DOHH2 (cell line): Measurements from ENCODE around the gene FREM2.

Source experiments
- EZH2phosphoT487 ChIP-seq: fragments of 200-600 bp; sonication (generic); IDR thresholded peaks from 2 replicates; pipeline ENCODE4 v1.6.1; 2017; ENCODE audit warnings: borderline replicate concordance, mild to moderate bottlenecking, antibody characterized with exemption, low read length, moderate library complexity, mixed read lengths
- TF ChIP-seq, protein P1 (sequence below): fragments of 200-600 bp; sonication (generic); IDR thresholded peaks from one replicate; pipeline ENCODE4 v1.5.1; 2014; ENCODE audit warnings: antibody characterized with exemption, mild to moderate bottlenecking, low read depth, low read length; ENCODE audit not compliant: poor library complexity, severe bottlenecking

- TF ChIP-seq, protein P1, sequence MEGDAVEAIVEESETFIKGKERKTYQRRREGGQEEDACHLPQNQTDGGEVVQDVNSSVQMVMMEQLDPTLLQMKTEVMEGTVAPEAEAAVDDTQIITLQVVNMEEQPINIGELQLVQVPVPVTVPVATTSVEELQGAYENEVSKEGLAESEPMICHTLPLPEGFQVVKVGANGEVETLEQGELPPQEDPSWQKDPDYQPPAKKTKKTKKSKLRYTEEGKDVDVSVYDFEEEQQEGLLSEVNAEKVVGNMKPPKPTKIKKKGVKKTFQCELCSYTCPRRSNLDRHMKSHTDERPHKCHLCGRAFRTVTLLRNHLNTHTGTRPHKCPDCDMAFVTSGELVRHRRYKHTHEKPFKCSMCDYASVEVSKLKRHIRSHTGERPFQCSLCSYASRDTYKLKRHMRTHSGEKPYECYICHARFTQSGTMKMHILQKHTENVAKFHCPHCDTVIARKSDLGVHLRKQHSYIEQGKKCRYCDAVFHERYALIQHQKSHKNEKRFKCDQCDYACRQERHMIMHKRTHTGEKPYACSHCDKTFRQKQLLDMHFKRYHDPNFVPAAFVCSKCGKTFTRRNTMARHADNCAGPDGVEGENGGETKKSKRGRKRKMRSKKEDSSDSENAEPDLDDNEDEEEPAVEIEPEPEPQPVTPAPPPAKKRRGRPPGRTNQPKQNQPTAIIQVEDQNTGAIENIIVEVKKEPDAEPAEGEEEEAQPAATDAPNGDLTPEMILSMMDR: no peak
- TF ChIP-seq EZH2phosphoT487: no peak
Measured at GRCh38 chr13:38866649-38867048, 179.8 kb downstream of the FREM2 start.
